ENCODE data around the gene FAM98B. TPM values are rescaled to one million over a fixed set of nuclear protein-coding genes. Genes with fewer than 3 reads are reported as not detected.

FAM98B gene
- total RNA-seq, 2 experiments from 2014 or later = 45.9 to 67.9 TPM

- ChIA-PET POLR2A (no interaction called here), CTCF (no interaction called here)
Measured at GRCh38 chr15:38526158-38526557, 72.2 kb downstream of the FAM98B start.

- ChIA-PET POLR2A (no interaction called here), CTCF (interaction anchor here (0.9 kb wide), 1 partner anchor 36 kb away, joined by 3 read pairs; the partner anchor contains the start of gene RASGRP1)
Measured at GRCh38 chr15:38528294-38528693, 74.4 kb downstream of the FAM98B start.

- CTCF ChIA-PET = interaction anchor here (0.9 kb wide), 1 partner anchor 27 kb away, joined by 3 read pairs; no protein-coding TSS in a partner anchor
Measured at GRCh38 chr15:38530113-38530512, 76.2 kb downstream of the FAM98B start.

GRCh38 chr15:38531509-38531908 is 77.6 kb downstream of the FAM98B start:
- CTCF ChIA-PET = no interaction called here
- POLR2A ChIA-PET = no interaction called here

More at GRCh38 chr15:38530113-38530512, 76.2 kb downstream of the FAM98B start:
- POLR2A ChIA-PET = interaction anchor here (0.6 kb wide), 1 partner anchor 82 kb away, joined by 3 read pairs; no protein-coding TSS in a partner anchor

GRCh38 chr15:38532728-38533127 is 78.8 kb downstream of the FAM98B start:
- ChIA-PET POLR2A (no interaction called here), CTCF (interaction anchor here (1.2 kb wide), 1 partner anchor 20 kb away, joined by 3 read pairs; no protein-coding TSS in a partner anchor)

GRCh38 chr15:38533416-38533915 is 79.5 kb downstream of the FAM98B start:
- ChIA-PET POLR2A (no interaction called here), CTCF (interaction anchor here (1.1 to 2.4 kb wide), 3 partner anchors 20 to 35 kb away, joined by 3 to 10 read pairs (median 3); partner anchors contain the start of gene RASGRP1)

GRCh38 chr15:38533926-38534325 is 80.0 kb downstream of the FAM98B start:
- ChIA-PET POLR2A (no interaction called here), CTCF (interaction anchor here (1.1 to 2.4 kb wide), 3 partner anchors 10 to 35 kb away, joined by 3 to 10 read pairs (median 3); partner anchors contain the start of gene RASGRP1)

- ChIA-PET POLR2A (no interaction called here), CTCF (interaction anchor here (1.1 to 2.4 kb wide), 3 partner anchors 9 to 36 kb away, joined by 3 to 10 read pairs (median 3); partner anchors contain the start of gene RASGRP1)
Measured at GRCh38 chr15:38534691-38535090, 80.8 kb downstream of the FAM98B start.

- POLR2A ChIA-PET = no interaction called here
Measured at GRCh38 chr15:38535491-38536200, 81.7 kb downstream of the FAM98B start.

GRCh38 chr15:38536201-38536676 is 82.3 kb downstream of the FAM98B start:
- ChIA-PET POLR2A (no interaction called here), CTCF (no interaction called here)

More at GRCh38 chr15:38535491-38536200, 81.7 kb downstream of the FAM98B start:
- CTCF ChIA-PET = interaction anchor here (2.4 kb wide), 1 partner anchor 28 kb away, joined by 10 read pairs; the partner anchor contains the start of gene RASGRP1

Other genes starting within 250 kb of the FAM98B start
- gene SPRED1, start 201.3 kb upstream of the FAM98B start, total RNA-seq = 1 to 10 TPM; 1.3 to 2.5 TPM
- gene RASGRP1, start 110.7 kb downstream of the FAM98B start, total RNA-seq = 10 to 100 TPM; 64.2 to 67.8 TPM